Measurements from ENCODE around the gene TTR. TPM values are rescaled to one million over a fixed set of nuclear protein-coding genes. Genes with fewer than 3 reads are reported as not detected.

Gene TTR
- total and polyA plus RNA-seq, 10 donors: 0.14 to 0.15 TPM; not detected in 8

- Histone ChIP-seq H3K36me3 (no peaks in the 10 kb centered on the region), H3K4me3 (no peak overlapping the region), H3K27me3 (replicated peaks in 1 of 7) (peaks cover 0 to 8% (median 0%) of the 10 kb centered on the region in 7 donors), H3K9me3 (no peaks in the 10 kb centered on the region), H3K27ac (no peak overlapping the region), H3K4me1 (no peaks in the 10 kb centered on the region)
- DNase-seq: no peak
- 92 to 99% (median 97%) methylated on average over 3 of the region's 3 CpGs for WGBS, 5 donors
- intact Hi-C loops (cut with DNase I; ENCODE audit: low total_unique reads): loop anchor here (10.0 kb wide), 1 partner anchor 417 kb away; no protein-coding TSS in a partner anchor
- TF ChIP-seq POLR2A (IDR thresholded peaks at IDR 0.05) (no peak), POLR2AphosphoS5 (IDR thresholded peaks at IDR 0.05) (no peak)
- TF ChIP-seq, protein P1, sequence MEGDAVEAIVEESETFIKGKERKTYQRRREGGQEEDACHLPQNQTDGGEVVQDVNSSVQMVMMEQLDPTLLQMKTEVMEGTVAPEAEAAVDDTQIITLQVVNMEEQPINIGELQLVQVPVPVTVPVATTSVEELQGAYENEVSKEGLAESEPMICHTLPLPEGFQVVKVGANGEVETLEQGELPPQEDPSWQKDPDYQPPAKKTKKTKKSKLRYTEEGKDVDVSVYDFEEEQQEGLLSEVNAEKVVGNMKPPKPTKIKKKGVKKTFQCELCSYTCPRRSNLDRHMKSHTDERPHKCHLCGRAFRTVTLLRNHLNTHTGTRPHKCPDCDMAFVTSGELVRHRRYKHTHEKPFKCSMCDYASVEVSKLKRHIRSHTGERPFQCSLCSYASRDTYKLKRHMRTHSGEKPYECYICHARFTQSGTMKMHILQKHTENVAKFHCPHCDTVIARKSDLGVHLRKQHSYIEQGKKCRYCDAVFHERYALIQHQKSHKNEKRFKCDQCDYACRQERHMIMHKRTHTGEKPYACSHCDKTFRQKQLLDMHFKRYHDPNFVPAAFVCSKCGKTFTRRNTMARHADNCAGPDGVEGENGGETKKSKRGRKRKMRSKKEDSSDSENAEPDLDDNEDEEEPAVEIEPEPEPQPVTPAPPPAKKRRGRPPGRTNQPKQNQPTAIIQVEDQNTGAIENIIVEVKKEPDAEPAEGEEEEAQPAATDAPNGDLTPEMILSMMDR (IDR thresholded peaks at IDR 0.05 in 8 of 11, conservative IDR thresholded peaks at IDR 0.05 in 3 of 11): no peak
These were observed 34.2 kb upstream of the TTR start for GRCh38 chr18:31557446-31557845.

- no peak for TF ChIP-seq POLR2AphosphoS5 (IDR thresholded peaks at IDR 0.05)
- WGBS, 5 donors: 71 to 87% (median 83%) methylated on average over 9 of the region's 9 CpGs
- Histone ChIP-seq H3K27me3 (replicated peaks in 1 of 7) (peaks cover 0 to 8% (median 0%) of the 10 kb centered on the region in 7 donors), H3K9me3 (no peaks in the 10 kb centered on the region), H3K36me3 (no peaks in the 10 kb centered on the region), H3K4me1 (no peaks in the 10 kb centered on the region), H3K27ac (no peak overlapping the region), H3K4me3 (no peak overlapping the region)
- no peak for DNase-seq
- intact Hi-C loops (cut with DNase I; ENCODE audit: low total_unique reads): loop anchor here (10.0 kb wide), 1 partner anchor 416 kb away; no protein-coding TSS in a partner anchor
These were observed 33.1 kb upstream of the TTR start for GRCh38 chr18:31558567-31558966.

DNA sequence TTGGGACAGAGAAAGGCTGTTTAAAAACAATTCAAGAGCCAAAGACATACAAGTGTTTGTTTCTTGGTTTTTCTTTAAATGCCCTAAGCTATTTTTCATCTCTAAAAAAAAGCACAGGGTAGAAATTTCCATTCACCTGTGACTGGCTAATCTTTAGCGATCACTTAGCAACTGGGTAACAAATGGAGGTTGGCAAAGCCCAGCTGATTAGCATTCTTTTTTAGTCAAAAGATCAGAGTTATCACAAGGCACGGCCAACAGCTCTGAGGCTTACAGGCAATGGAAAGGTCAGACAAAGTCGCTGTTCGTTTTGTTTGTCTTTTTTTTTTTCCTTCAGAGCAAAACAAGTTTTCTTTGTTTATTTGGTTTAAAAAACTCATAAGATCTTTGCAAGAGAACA, 29.0 kb upstream of the TTR start:
- Histone ChIP-seq H3K9me3 (no peaks in the 10 kb centered on the region), H3K27ac (no peak overlapping the region), H3K36me3 (no peaks in the 10 kb centered on the region), H3K27me3 (replicated peaks in 1 of 7) (no peaks in the 10 kb centered on the region), H3K4me1 (no peaks in the 10 kb centered on the region), H3K4me3 (no peak overlapping the region)
- 71 to 73% (median 72%) methylated on average over 4 of the region's 4 CpGs for WGBS, 5 donors
- intact Hi-C loops (cut with DNase I; ENCODE audit: low total_unique reads): no loop called here
- TF ChIP-seq POLR2AphosphoS5 (IDR thresholded peaks at IDR 0.05): no peak
- TF ChIP-seq, protein P1 (IDR thresholded peaks at IDR 0.05 in 8 of 11, conservative IDR thresholded peaks at IDR 0.05 in 3 of 11): no peak
- no peak for TF ChIP-seq POLR2A (IDR thresholded peaks at IDR 0.05)
- DNase-seq: no peak

DNA sequence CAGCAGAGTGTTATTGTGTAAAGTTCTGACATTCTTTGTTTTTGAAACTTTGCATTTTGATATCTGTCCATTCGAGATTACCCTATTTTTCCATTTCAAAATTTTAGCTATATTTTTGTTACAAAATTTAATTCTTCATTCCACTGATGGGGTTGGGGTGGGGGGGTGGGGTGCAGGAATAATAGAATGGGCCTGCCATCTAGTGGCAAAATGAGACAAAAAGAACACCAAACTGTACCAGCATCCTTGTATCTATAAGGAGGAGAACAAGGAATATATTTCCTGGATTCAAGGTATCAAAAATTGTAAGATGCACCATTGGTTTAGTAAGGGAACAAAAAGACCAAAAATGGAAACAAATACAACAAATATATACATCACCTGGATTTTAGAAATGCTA, 27.9 kb upstream of the TTR start:
- DNase-seq: no peak
- no peaks in the 10 kb centered on the region for H3K27me3 ChIP-seq (replicated peaks in 1 of 7)
- no peaks in the 10 kb centered on the region for H3K36me3 ChIP-seq
- intact Hi-C loops (cut with DNase I; ENCODE audit: low total_unique reads): no loop called here
- H3K4me3 ChIP-seq: no peak overlapping the region
- no peaks in the 10 kb centered on the region for H3K4me1 ChIP-seq
- TF ChIP-seq POLR2AphosphoS5 (IDR thresholded peaks at IDR 0.05) (no peak), POLR2A (IDR thresholded peaks at IDR 0.05) (no peak)
- TF ChIP-seq, protein P1 (IDR thresholded peaks at IDR 0.05 in 8 of 11, conservative IDR thresholded peaks at IDR 0.05 in 3 of 11): peak in 1 of 11 experiments; percentile 29
- H3K27ac ChIP-seq: no peak overlapping the region
- WGBS, 5 donors: 0 to 43% (median 0%) methylated on average over 1 of the region's 1 CpG
- no peaks in the 10 kb centered on the region for H3K9me3 ChIP-seq

GRCh38 chr18:31565345-31565744, 26.3 kb upstream of the TTR start:
- no peak for DNase-seq
- TF ChIP-seq POLR2AphosphoS5 (IDR thresholded peaks at IDR 0.05) (no peak), POLR2A (IDR thresholded peaks at IDR 0.05) (no peak)
- TF ChIP-seq, protein P1 (IDR thresholded peaks at IDR 0.05 in 8 of 11, conservative IDR thresholded peaks at IDR 0.05 in 3 of 11): no peak
- H3K9me3 ChIP-seq: no peaks in the 10 kb centered on the region
- no peaks in the 10 kb centered on the region for H3K27me3 ChIP-seq (replicated peaks in 1 of 7)
- no peak overlapping the region for H3K27ac ChIP-seq
- intact Hi-C loops (cut with DNase I; ENCODE audit: low total_unique reads): no loop called here
- H3K36me3 ChIP-seq: no peaks in the 10 kb centered on the region
- 77 to 91% (median 84%) methylated on average over 2 of the region's 2 CpGs for WGBS, 5 donors
- no peaks in the 10 kb centered on the region for H3K4me1 ChIP-seq
- H3K4me3 ChIP-seq: no peak overlapping the region

All from spleen (tissue), 11 donors.